ENCODE data around the gene HHAT.

Gene HHAT

DNA sequence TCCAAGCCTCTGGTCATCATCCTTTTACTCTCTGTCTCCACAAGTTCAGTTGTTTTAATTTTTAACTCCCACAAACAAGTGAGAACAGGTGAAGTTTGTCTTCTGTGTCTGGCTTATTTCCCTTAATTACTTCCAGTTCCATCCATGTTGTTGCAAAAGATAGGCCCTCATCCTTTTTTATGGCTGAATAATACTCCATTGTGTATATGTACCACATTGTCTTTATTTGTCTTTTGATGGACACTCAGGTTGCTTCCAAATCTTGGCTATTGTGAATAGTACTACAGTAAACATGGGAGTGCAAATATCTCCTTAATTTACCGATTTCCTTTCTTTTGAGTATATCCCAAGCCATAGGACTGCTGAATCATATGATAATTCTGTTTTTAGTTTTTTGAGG, 262.5 kb downstream of the HHAT start:
- Histone ChIP-seq H3K27me3 (ENCODE audit: insufficient read depth, low read length, poor library complexity) (no peaks in the 10 kb centered on the region), H3K9ac (ENCODE audit: low read depth, low read length) (no peak overlapping the region), H2AFZ (ENCODE audit: low read depth, low read length) (no peak overlapping the region), H3K9me3 (ENCODE audit: insufficient read depth, low read length, severe bottlenecking) (no peaks in the 10 kb centered on the region), H4K20me1 (ENCODE audit: insufficient read depth, low read length) (no peaks in the 10 kb centered on the region), H3K4me1 (ENCODE audit: insufficient read depth, low read length) (no peaks in the 10 kb centered on the region), H3K27ac (ENCODE audit: low read length) (no peak overlapping the region), H3K79me2 (ENCODE audit: insufficient read depth, low read length) (no peaks in the 10 kb centered on the region), H3K4me2 (ENCODE audit: insufficient read depth, low read length) (no peak overlapping the region), H3K36me3 (ENCODE audit: insufficient read depth, low read length) (no peaks in the 10 kb centered on the region), H3K4me3 (ENCODE audit: low read depth in 1 of 2, low read length in 2 of 2) (no peak overlapping the region)
- TF ChIP-seq, protein P1, sequence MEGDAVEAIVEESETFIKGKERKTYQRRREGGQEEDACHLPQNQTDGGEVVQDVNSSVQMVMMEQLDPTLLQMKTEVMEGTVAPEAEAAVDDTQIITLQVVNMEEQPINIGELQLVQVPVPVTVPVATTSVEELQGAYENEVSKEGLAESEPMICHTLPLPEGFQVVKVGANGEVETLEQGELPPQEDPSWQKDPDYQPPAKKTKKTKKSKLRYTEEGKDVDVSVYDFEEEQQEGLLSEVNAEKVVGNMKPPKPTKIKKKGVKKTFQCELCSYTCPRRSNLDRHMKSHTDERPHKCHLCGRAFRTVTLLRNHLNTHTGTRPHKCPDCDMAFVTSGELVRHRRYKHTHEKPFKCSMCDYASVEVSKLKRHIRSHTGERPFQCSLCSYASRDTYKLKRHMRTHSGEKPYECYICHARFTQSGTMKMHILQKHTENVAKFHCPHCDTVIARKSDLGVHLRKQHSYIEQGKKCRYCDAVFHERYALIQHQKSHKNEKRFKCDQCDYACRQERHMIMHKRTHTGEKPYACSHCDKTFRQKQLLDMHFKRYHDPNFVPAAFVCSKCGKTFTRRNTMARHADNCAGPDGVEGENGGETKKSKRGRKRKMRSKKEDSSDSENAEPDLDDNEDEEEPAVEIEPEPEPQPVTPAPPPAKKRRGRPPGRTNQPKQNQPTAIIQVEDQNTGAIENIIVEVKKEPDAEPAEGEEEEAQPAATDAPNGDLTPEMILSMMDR (IDR thresholded peaks at IDR 0.05; ENCODE audit: borderline replicate concordance, extremely low read depth, low read length, poor library complexity, severe bottlenecking) = no peak
- no peak for TF ChIP-seq EZH2 (IDR thresholded peaks at IDR 0.05; ENCODE audit: borderline replicate concordance, low read depth, low read length, severe bottlenecking)
- DNase-seq (no peak), ATAC-seq (ENCODE audit: insufficient read depth, low read depth) (no peak)

DNA sequence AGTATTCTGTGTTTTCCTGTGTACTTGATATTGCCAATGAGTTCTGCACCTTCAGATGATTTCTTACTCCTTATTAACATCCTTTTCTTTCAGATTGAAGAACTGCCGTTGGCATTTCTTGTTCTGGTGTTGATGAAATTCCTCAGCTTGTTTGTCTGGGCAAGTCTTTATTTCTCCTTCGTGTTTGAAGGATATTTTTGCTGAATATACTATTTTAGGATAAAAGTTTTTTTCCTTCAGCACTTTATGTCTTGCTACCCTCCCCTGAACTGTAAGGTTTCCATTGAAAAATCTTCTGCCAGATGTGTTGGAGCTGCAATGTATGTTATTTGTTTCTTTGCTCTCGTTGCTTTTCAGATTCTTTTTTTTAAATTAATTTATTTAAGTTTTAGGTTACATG, 265.9 kb downstream of the HHAT start:
- DNase-seq (no peak), ATAC-seq (ENCODE audit: insufficient read depth, low read depth) (no peak)
- Histone ChIP-seq H3K4me3 (ENCODE audit: low read depth in 1 of 2, low read length in 2 of 2) (no peak overlapping the region), H3K27me3 (ENCODE audit: insufficient read depth, low read length, poor library complexity) (no peaks in the 10 kb centered on the region), H3K4me1 (ENCODE audit: insufficient read depth, low read length) (no peaks in the 10 kb centered on the region), H3K79me2 (ENCODE audit: insufficient read depth, low read length) (no peaks in the 10 kb centered on the region), H3K9me3 (ENCODE audit: insufficient read depth, low read length, severe bottlenecking) (no peaks in the 10 kb centered on the region), H3K4me2 (ENCODE audit: insufficient read depth, low read length) (no peak overlapping the region), H2AFZ (ENCODE audit: low read depth, low read length) (no peak overlapping the region), H3K27ac (ENCODE audit: low read length) (no peak overlapping the region), H4K20me1 (ENCODE audit: insufficient read depth, low read length) (no peaks in the 10 kb centered on the region), H3K36me3 (ENCODE audit: insufficient read depth, low read length) (no peaks in the 10 kb centered on the region), H3K9ac (ENCODE audit: low read depth, low read length) (no peak overlapping the region)
- TF ChIP-seq, protein P1 (IDR thresholded peaks at IDR 0.05; ENCODE audit: borderline replicate concordance, extremely low read depth, low read length, poor library complexity, severe bottlenecking) = no peak
- no peak for TF ChIP-seq EZH2 (IDR thresholded peaks at IDR 0.05; ENCODE audit: borderline replicate concordance, low read depth, low read length, severe bottlenecking)

DNA sequence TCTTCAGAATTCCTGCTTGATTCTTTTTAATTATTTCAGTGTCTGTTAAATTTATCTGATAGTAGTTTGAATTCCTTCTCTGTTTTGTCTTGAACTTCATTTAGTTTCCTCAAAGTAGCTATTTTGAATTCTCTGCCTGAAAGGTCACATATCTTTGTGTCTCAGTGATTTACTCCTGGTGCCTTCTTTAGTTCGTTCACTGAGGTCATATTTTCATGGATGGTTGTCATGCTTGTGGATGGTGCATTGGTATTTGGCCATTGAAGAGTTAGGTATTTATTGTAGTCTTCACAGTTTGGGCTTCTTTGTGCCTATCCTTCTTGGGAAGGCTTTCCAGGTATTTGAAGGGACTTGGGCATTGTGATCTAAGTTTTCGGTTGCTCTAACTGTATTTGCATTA, 267.9 kb downstream of the HHAT start:
- Histone ChIP-seq H3K79me2 (ENCODE audit: insufficient read depth, low read length) (no peaks in the 10 kb centered on the region), H3K9me3 (ENCODE audit: insufficient read depth, low read length, severe bottlenecking) (no peaks in the 10 kb centered on the region), H3K27ac (ENCODE audit: low read length) (no peak overlapping the region), H3K4me1 (ENCODE audit: insufficient read depth, low read length) (no peaks in the 10 kb centered on the region), H4K20me1 (ENCODE audit: insufficient read depth, low read length) (no peaks in the 10 kb centered on the region), H3K36me3 (ENCODE audit: insufficient read depth, low read length) (no peaks in the 10 kb centered on the region), H3K9ac (ENCODE audit: low read depth, low read length) (no peak overlapping the region), H2AFZ (ENCODE audit: low read depth, low read length) (no peak overlapping the region), H3K4me2 (ENCODE audit: insufficient read depth, low read length) (no peak overlapping the region), H3K4me3 (ENCODE audit: low read depth in 1 of 2, low read length in 2 of 2) (no peak overlapping the region), H3K27me3 (ENCODE audit: insufficient read depth, low read length, poor library complexity) (no peaks in the 10 kb centered on the region)
- DNase-seq (no peak), ATAC-seq (ENCODE audit: insufficient read depth, low read depth) (no peak)
- no peak for TF ChIP-seq EZH2 (IDR thresholded peaks at IDR 0.05; ENCODE audit: borderline replicate concordance, low read depth, low read length, severe bottlenecking)
- TF ChIP-seq, protein P1 (IDR thresholded peaks at IDR 0.05; ENCODE audit: borderline replicate concordance, extremely low read depth, low read length, poor library complexity, severe bottlenecking) = no peak

DNA sequence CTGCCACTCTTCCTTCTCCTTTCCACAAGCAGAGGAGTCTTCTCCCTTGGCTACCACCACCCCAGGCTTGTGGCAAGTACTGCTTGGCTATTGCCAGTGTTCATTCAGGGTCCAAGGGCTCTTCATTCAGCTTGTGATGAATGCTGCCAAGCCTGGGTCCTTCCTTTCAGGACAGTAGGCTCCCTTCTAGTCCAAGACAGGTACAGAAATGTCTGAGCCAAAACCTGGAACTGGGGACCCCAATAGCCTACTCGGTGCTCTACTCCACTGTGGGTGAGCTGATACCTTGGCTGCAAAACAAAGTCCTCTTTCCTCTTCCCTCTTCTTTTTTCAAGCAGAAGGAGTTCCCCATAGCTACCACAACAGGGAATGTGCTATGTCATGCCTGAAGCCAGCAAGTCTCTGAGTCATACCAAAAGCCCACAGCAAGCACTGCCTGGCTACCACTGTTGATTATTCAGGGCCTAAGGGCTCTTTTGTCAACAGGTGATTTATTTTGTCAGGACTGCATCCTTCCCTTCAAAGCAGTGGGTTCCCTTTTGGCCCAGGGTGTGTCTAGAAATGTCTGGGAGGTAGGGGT, 268.9 kb downstream of the HHAT start:
- no peak overlapping the region for H3K9ac ChIP-seq (ENCODE audit: low read depth, low read length)
- TF ChIP-seq, protein P1 (IDR thresholded peaks at IDR 0.05; ENCODE audit: borderline replicate concordance, extremely low read depth, low read length, poor library complexity, severe bottlenecking) = no peak
- TF ChIP-seq EZH2 (IDR thresholded peaks at IDR 0.05; ENCODE audit: borderline replicate concordance, low read depth, low read length, severe bottlenecking) = no peak
- H3K79me2 ChIP-seq (ENCODE audit: insufficient read depth, low read length) = no peaks in the 10 kb centered on the region
- no peaks in the 10 kb centered on the region for H4K20me1 ChIP-seq (ENCODE audit: insufficient read depth, low read length)
- no peak overlapping the region for H3K4me3 ChIP-seq (ENCODE audit: low read depth in 1 of 2, low read length in 2 of 2)
- H2AFZ ChIP-seq (ENCODE audit: low read depth, low read length) = no peak overlapping the region
- H3K27ac ChIP-seq (ENCODE audit: low read length) = no peak overlapping the region
- no peak for ATAC-seq (ENCODE audit: insufficient read depth, low read depth)
- no peaks in the 10 kb centered on the region for H3K4me1 ChIP-seq (ENCODE audit: insufficient read depth, low read length)
- no peaks in the 10 kb centered on the region for H3K9me3 ChIP-seq (ENCODE audit: insufficient read depth, low read length, severe bottlenecking)
- H3K36me3 ChIP-seq (ENCODE audit: insufficient read depth, low read length) = no peaks in the 10 kb centered on the region
- no peaks in the 10 kb centered on the region for H3K27me3 ChIP-seq (ENCODE audit: insufficient read depth, low read length, poor library complexity)
- DNase-seq = no peak
- H3K4me2 ChIP-seq (ENCODE audit: insufficient read depth, low read length) = no peak overlapping the region
